Superior temporal gyrus (tissue), 1 donor: ENCODE data around the gene PDE6B.
"Not testable (repeated sequence)": the region's sequence is repeated elsewhere in the genome, so short reads cannot be mapped to it uniquely, and the experiment has no call there.

Experiments
- DNase-seq: peaks from one replicate; pipeline ENCODE4 v3.0.0-alpha.2; 2016; ENCODE audit errors: extremely low spot score

The PDE6B gene

GRCh38 chr4:683247-683897, 58.0 kb downstream of the PDE6B start:
- DNase-seq, result no peak

- peak; percentile 77 for DNase-seq
Measured at GRCh38 chr4:683982-684622, 58.7 kb downstream of the PDE6B start.

- no peak for DNase-seq
Measured at GRCh38 chr4:684623-685327, 59.4 kb downstream of the PDE6B start.

DNA sequence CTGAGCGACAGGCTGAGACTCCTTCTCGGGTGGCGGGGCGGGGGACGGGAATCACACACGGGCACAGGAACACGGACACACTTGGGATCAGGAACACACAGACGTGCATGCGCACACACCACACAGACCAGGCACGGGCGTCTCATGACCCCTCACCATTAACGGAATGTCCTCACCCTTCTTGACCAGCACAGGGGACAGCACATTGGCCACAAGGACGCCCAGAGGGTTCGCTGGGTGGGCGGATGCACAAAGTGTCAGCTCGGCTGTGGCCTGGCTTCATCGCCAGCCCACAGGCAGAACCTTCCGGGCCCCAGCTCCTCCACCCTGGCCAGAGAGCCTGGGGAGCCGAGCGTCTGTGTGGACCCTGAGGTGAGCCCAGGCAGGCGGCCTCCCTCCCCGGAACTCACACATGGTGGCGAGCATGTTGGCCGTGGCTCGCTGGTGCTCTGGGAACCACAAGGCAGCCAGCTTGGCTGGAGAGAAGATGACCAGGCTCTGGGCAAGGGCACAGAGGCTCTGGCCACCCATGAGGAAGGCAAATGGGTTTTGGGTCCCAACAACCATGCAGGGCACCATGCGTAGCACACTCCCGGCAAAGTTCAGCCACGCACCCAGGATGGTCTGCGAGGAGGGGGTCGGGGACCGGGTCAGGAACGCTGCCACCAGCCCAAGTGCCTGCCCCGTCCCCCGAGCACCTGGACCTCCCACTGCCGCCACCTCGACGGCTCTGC, 60.5 kb downstream of the PDE6B start:
- DNase-seq, result no peak

DNA sequence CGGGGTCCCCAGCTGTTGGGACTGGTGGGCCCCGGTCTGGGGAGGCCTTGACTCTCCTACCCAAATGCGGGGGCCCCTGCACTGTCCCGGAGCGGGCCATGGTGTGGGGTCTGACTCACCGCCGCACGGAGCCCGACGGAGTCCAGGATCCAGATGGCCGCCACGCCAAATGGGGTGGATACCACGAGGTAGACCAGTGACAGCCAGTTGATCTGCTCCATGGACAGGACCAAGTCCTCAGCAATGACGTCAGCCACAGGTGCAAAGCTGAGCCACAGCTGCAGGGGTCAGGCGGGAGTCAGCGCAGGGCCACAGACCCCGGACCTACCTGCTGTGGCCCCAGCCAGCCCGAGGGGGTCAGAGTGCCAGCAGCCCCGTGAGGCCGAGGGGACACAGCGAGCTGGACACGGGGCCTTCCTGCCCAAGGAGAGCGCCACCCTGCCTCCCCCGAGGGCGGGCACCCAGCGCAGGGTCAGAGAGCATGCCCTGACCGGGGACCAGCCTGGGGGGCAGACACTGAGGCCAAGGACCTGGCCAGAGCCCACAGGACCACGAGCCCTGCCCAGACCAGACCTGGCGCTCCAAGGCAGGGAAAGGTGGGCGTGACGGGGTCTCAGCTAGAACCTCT, 61.2 kb downstream of the PDE6B start:
- no peak for DNase-seq

DNA sequence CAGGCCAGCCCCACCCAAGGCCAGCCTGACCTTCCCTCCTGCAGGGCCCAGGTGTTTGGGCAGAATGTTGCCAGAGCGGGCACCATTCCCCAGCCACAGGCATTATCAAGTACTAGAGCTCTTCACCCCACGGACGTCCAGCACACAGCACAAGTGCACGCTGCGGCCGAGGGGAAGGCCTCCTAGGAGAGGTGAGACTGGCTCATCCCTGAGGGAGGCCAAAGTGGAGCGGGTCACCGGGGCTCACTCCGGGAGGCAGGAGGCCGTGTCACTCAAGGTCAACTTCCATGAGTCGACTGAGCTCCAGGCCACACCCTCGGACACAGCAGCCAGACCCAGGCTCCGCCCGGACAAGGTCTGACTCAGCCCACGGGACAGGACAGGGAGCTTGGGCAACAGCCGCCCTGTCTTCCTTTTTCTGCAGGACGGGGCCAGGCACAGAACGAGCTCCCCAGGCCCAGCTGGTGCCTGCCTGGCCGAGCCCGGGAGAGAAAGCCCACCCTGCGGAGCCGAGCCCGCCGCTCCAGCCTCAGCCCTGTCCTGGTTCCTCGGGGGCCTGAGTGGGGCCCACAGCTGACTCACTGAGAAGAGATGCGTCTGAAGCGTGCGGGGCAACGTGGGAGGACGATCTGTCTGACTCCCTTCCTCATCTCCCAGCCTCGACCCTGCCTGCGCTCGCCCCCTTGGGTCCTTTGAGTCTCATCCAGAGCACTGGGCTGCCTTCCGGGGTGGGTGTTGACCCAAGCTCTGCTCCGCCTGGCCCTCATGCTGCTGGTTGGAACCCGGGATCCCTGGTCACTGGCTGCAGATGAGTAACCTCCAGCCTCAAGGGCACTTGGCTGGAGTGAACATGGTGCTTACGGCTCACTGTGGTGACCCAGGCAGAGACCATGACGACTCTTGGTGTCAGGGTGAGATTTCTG, 61.9 kb downstream of the PDE6B start:
- DNase-seq, result no peak

DNA sequence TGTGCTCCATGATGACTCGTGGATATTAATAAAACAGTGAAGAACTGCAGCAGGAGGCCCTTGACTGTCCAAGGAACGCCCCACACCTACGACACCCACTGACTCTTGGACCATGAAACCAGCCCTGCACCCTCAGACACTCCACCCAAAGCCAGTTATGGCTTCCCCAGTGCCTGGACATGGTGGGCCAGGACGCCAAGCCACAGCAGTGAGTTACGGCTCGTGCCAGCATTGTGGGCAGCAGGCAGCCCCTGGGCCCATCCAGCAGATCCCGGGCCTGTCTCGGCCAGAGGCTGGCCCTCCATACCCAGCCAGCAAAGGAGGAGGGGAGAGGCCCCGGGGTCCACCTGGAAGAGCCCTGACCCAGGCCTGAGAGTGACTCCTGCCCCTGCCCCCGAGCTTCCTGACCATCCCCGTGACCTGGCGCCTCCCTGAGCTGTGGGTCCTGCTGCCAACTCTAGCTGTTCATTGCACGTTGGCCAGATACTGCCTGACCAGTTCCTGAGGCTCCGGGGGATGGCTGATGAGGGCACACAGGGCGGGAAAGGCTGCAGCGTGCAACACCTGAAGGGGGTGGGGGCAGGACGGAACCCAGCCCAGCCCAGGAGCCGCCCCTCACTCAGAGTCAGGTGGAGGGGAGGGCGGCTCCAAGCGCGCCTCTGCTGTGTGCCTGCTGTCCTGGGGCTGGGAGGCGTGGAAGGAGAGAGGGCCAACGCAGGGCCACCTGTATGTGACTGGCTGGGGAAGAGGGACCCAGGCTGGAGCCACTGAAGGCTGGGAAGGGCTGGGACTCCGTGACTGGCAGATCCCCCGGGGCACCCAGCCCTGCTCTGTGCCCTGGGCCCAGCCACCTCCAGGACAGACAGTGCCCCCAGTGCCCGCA, 62.8 kb downstream of the PDE6B start:
- no peak for DNase-seq

- no peak for DNase-seq
Measured at GRCh38 chr4:688854-689681, 63.7 kb downstream of the PDE6B start, which contains the start of gene SLC49A3. Gene SLC49A3 (minus strand): TSS chr4:689151. CDS start chr4:689127, 24 bp downstream.

DNA sequence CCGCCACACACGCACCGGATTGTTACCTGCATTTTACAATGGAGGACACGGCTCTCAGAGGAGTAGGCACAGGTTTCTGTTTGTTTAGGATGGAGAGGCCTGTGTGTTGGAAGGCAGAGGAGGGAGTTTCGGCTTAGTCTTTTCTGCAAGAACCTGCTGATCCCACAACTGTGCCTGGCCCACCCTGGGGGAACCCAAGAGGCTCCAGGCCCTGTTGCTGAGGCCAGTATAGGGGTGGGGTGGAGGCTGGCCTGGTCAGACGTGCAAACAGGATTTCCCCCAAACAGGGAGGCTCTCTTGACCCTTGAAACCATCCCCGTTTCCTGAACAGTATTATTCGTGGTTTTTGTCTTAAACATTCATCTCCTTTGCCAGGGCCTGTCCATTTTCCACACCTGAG, 64.3 kb downstream of the PDE6B start:
- no peak for DNase-seq

- no peak for DNase-seq
Measured at GRCh38 chr4:692771-693554, 67.6 kb downstream of the PDE6B start.

GRCh38 chr4:694341-694940, 69.1 kb downstream of the PDE6B start:
- DNase-seq, result not testable (repeated sequence)

GRCh38 chr4:699816-700580, 74.6 kb downstream of the PDE6B start:
- no peak for DNase-seq

- peak; percentile 42 for DNase-seq
Measured at GRCh38 chr4:700587-701264, 75.4 kb downstream of the PDE6B start.

GRCh38 chr4:702618-703048, 77.3 kb downstream of the PDE6B start:
- DNase-seq, result no peak

GRCh38 chr4:703336-704197, 78.2 kb downstream of the PDE6B start:
- no peak for DNase-seq
